Stimulated activated CD4-positive, alpha-beta T cell treated with anti-CD3 and anti-CD28 coated beads, TNF-alpha, amount 100 ng/mL, for 4 hours (primary cell): Measurements from ENCODE around the gene CACNA2D3.

ENCODE experiments used
- DNase-seq, 3 experiments: peaks; one replicate each; pipeline ENCODE4 v3.0.0-alpha.2; 2020; ENCODE audit warnings: low read depth in 3 of 3

CACNA2D3 gene

DNA sequence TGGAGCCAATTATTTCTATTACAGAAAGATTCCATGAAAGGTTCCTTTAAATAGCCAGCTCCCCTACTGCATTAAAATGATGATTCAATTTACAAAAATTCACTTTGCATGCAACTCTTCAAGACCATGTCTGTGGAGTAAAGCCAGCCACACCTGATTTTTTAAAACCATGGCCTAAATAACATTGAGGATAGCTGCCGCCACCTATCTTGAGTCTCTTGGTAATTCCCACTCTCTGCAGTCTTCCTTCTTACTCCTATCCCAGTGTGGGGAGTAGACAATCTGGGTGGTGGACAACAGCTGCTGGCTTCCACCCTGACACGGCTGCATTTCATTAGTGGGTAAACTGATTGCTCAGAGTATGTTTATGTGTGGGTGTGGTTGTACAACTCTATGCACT, 794.8 kb downstream of the CACNA2D3 start:
- DNase-seq = no peak

DNA sequence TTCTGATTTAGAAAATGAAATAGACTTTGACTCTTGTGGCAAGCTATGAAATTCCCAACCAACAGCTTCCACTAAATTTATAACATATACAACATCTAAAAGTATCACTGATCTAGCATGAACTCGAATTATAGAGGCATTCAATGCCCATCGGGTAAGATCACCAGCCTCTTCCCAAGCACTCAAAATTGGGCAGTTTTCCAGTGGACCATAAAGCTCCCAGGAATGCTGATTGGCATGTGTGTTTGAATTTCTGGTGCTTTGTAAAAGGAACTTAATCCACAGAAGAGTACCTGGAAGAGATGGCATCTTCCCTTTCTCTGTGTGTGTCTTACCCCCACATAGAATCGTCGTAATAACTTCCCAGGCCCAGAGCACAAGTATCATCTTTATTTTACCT, 795.5 kb downstream of the CACNA2D3 start:
- DNase-seq = no peak

DNA sequence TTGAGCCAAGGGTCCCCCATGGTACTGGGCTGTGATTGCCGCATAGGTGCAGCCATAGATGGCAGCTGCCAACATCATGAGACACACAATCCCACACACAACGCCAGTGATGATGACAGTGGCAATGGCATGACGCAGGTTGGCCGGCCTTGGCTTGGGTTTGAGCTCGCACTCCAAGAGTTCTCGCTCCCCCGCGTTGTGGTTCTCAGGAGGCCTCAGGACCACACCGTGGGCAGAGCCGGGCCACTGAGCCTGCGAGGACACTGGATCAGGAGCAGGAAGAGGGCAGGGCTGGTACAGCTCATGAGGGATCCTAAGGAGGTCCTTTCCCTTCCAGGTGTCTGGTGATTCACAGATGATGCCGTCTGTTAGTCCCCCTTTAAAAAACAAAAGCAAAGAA, 796.2 kb downstream of the CACNA2D3 start:
- DNase-seq = no peak

GRCh38 chr3:54928046-54928770, 805.9 kb downstream of the CACNA2D3 start, which contains the start of gene LRTM1:
LRTM1 (minus strand) TSS chr3:54928059; CDS start chr3:54927911, 148 bp downstream.
- no peak for DNase-seq

GRCh38 chr3:54931182-54931581, 808.8 kb downstream of the CACNA2D3 start:
- no peak for DNase-seq

- no peak for DNase-seq
Observed at GRCh38 chr3:54932606-54933005, 810.3 kb downstream of the CACNA2D3 start.

DNA sequence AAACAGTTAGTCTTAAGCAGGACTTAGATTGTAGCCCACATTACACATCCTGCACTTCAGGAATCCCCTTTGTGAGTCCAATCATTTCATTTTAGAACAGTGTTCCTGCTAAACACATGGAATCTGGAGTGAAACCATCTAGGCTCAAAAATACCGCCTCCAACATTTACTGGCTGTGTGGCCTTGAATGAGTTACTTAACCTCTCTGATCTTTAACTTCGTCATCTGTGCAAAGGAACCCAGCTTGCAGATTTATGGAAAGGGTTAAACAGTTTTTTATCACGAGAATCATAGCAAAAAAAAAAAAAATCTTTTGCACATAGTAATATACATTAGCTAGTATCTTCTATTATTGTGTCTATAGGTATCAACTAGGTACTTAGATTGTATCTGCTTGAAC, 813.5 kb downstream of the CACNA2D3 start:
- DNase-seq = no peak

GRCh38 chr3:54936561-54936960, 814.2 kb downstream of the CACNA2D3 start:
- no peak for DNase-seq

- DNase-seq = no peak
Observed at GRCh38 chr3:54939557-54940300, 817.4 kb downstream of the CACNA2D3 start.

DNA sequence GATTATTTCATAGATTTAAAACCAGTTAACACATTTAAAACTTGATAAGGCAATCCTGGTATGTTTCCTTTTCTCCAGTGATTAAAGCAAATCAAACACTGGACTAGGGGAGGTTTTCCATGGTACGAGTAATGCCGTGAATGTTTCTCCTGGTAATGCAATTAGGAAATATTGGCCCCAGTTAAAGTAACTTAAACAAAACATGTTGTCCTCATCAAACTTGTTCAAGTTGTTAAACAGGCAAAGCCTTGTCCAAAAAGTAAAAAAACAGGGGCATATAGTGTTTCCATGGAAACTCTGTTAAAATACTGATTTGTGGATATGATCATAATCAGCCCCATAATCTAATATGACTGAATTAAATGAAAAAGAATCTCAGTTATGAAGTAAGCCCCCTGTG, 818.6 kb downstream of the CACNA2D3 start:
- DNase-seq = no peak

- no peak for DNase-seq
Observed at GRCh38 chr3:54941690-54942362, 819.5 kb downstream of the CACNA2D3 start.

DNA sequence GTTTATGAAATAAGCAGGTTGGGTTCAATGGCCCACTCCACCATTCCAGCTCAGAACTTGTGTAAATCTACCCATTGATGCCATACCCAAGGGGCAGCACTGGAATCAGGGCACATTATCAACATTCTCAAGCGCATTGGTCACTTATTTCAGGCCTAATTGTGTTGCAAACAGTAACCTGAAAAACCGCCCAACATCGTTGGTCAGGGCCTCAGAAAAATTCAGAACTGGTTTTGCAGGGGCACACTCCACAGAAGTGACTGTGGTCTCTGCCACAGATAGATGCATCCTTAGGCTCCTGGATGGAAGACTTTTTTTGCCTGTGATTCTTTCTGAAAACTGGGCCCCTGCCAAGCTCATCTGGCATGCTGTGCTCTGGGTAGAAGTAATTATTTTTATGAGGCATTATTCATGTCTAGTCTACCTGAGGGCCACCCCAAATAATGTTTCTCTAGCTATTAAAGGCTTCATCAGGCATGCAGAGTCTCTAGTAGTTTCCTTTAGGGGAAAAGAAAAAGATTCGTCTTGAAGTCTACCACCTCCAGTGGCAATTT, 827.2 kb downstream of the CACNA2D3 start:
- DNase-seq = no peak

GRCh38 chr3:54950391-54951003, 828.1 kb downstream of the CACNA2D3 start:
- no peak for DNase-seq

DNA sequence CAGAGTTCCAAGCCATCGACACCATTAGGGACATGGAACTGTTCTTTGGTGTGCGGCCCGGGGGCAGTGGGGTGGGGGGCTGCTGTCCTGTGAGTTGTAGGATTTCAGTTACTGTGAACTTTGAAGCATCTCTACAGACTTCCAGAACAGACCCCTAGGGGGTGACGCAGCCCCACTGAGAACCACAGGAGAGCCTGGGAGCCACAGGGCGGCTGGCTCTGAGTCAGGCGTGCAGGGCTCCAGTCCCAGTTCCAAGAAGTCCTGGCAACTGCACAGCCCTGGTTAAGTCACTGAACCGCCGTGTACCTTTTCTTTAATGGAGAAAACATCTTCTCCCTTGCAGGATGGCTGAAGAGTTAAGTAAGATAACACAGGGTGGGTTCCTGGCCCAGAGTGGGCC, 829.1 kb downstream of the CACNA2D3 start:
- DNase-seq = no peak

GRCh38 chr3:54954022-54954421, 831.7 kb downstream of the CACNA2D3 start:
- no peak for DNase-seq

GRCh38 chr3:54954521-54954920, 832.2 kb downstream of the CACNA2D3 start:
- DNase-seq = no peak

DNA sequence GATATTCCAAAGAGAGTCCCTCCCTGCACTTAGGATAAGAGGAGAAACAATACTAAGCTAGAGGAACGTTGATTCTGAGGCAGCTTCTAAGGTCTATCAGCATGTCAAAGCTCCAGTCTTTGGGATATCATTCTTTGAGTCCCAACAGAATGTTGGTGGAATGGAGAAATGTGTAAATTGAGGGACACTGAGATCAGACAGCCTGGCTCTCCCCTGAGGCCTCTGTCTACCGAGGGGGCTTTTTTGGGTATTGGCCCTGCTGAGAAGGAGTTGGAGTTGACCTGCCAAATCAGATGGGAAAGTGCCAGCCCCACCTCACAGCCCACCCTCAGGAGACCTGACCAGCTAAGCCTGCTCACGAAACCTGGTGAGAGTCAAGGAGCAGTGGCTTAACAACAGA, 833.1 kb downstream of the CACNA2D3 start:
- no peak for DNase-seq

- no peak for DNase-seq
Observed at GRCh38 chr3:54955941-54956340, 833.6 kb downstream of the CACNA2D3 start.

DNA sequence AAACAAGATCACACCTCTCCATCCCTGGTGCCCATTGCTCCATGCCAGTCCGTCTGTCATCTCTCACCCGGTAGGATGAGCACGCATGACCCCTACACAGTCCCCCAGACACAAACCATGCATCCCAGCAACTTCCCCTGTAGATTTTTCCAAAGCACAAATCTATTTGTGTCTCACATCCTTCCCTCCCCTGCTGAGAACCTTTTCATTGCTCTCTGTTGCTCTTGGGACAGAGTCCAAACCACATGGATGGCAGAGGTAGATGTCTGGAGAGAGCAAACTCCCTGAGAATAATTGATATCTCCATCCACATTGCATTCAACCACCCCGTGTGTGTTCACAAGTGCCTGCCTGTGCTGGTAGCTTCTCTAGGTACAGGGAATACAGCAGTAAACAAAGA, 835.4 kb downstream of the CACNA2D3 start:
- no peak for DNase-seq

DNA sequence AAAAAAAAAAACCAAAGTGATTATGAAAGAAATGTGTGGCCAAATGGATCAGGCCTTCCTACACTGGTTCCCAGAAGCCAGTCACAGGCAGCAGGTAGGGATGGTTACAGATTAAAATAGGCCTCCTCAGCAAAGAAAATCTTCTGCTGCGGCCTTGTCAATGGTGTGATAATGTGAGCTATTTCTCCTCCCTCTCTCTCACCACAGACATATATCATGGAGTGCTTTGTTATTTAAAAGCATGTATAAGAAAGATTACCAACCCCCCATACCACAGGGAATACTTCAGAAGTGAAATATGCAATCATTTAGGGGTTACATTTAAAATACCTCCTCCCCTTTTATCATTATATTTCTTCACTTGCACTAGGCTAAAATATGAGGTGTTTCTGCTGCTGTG, 837.7 kb downstream of the CACNA2D3 start:
- no peak for DNase-seq

GRCh38 chr3:54960701-54961100, 838.3 kb downstream of the CACNA2D3 start:
- no peak for DNase-seq

DNA sequence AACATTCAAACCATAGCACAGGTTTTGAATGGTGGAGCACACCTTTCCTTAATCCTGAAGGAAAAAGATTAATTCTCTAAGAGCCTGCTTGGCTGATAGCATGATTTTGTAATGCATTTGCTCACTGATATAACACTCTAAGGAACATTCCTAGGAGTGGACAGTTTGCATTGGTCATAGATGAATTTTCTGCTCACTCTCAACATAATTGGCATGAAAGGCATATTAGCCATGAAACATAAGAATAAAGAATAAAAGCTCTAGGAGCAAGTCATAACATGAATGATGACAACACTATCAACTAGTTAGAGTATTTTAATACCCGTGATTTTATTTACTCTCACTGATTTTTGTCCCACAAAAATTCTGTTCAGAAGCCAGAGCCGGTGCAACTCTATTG, 839.8 kb downstream of the CACNA2D3 start:
- no peak for DNase-seq
